GM23338 (cell line): ENCODE data around the gene AMFR. TPM values are rescaled to one million over a fixed set of nuclear protein-coding genes. Genes with fewer than 3 reads are reported as not detected.

Experiments used
- ATAC-seq: fragments of 200-7000 bp; cut with Tn5 transposase; 3 replicates; pipeline ENCODE4 v1.9.1; 2020
- DNase-seq: peaks from one replicate; pipeline ENCODE4 v3.0.0-alpha.2; 2015; ENCODE audit warnings: low spot score
- H2AFZ ChIP-seq: fragments of 200-600 bp; sonication (generic); 2 replicates; pipeline ENCODE4 v1.8.0; 2016; ENCODE audit warnings: antibody characterized with exemption, mild to moderate bottlenecking, moderate library complexity
- H3F3A ChIP-seq: fragments of 200-600 bp; sonication (generic); replicated peaks from 2 replicates; pipeline ENCODE4 v1.8.0; 2017; ENCODE audit warnings: antibody characterized with exemption, mixed run types, low read depth
- H3K27ac ChIP-seq: fragments of 200-600 bp; sonication (generic); 2 replicates; pipeline ENCODE4 v1.6.1; 2016; ENCODE audit warnings: low read depth
- H3K27me3 ChIP-seq: fragments of 200-600 bp; sonication (generic); 2 replicates; pipeline ENCODE4 v1.8.0; 2016; ENCODE audit warnings: mild to moderate bottlenecking, mixed run types, moderate library complexity; ENCODE audit not compliant: insufficient read depth
- H3K36me3 ChIP-seq: fragments of 200-600 bp; sonication (generic); 2 replicates; pipeline ENCODE4 v1.8.0; 2016; ENCODE audit warnings: mild to moderate bottlenecking; ENCODE audit not compliant: insufficient read depth
- H3K4me1 ChIP-seq: fragments of 200-600 bp; sonication (generic); 2 replicates; pipeline ENCODE4 v1.8.0; 2016; ENCODE audit warnings: mild to moderate bottlenecking, moderate library complexity; ENCODE audit not compliant: insufficient read depth
- H3K4me2 ChIP-seq: fragments of 200-600 bp; sonication (generic); 2 replicates; pipeline ENCODE4 v1.7.1; 2017; ENCODE audit warnings: mixed run types
- H3K4me3 ChIP-seq: fragments of 200-600 bp; sonication (generic); 2 replicates; pipeline ENCODE4 v1.6.1; 2016; ENCODE audit warnings: mixed run types
- H3K79me2 ChIP-seq: fragments of 200-600 bp; sonication (generic); replicated peaks from 2 replicates; pipeline ENCODE4 v1.8.0; 2017; ENCODE audit warnings: mild to moderate bottlenecking; ENCODE audit not compliant: insufficient read depth
- H3K9me2 ChIP-seq: fragments of 200-600 bp; sonication (generic); 2 replicates; pipeline ENCODE4 v1.8.0; 2017; ENCODE audit not compliant: insufficient read depth
- H4K20me1 ChIP-seq: fragments of 200-600 bp; sonication (generic); replicated peaks from 2 replicates; pipeline ENCODE4 v1.8.0; 2017; ENCODE audit warnings: mild to moderate bottlenecking; ENCODE audit not compliant: insufficient read depth
- H3K27ac Mint-ChIP-seq: 2 replicates; pipeline ENCODE4 v1.8.0; 2020; ENCODE audit warnings: inconsistent platforms, mild to moderate bottlenecking, moderate library complexity, mixed read lengths
- H3K27me3 Mint-ChIP-seq: 3 replicates; pipeline ENCODE4 v1.8.0; 2022; ENCODE audit warnings: low read depth, mild to moderate bottlenecking, moderate library complexity, mixed read lengths, inconsistent platforms; ENCODE audit not compliant: insufficient read depth, poor library complexity
- H3K36me3 Mint-ChIP-seq: 3 replicates; pipeline ENCODE4 v1.8.0; 2021; ENCODE audit warnings: low read depth, mild to moderate bottlenecking, inconsistent platforms, moderate library complexity, mixed read lengths
- H3K4me1 Mint-ChIP-seq: 3 replicates; pipeline ENCODE4 v1.8.0; 2020; ENCODE audit warnings: mild to moderate bottlenecking, inconsistent platforms, mixed read lengths
- H3K4me3 Mint-ChIP-seq: 3 replicates; pipeline ENCODE4 v1.8.0; 2021; ENCODE audit warnings: moderate library complexity, mild to moderate bottlenecking, inconsistent platforms, mixed read lengths
- H3K9me3 Mint-ChIP-seq: 3 replicates; pipeline ENCODE4 v1.8.0; 2020; ENCODE audit warnings: moderate library complexity, mild to moderate bottlenecking, inconsistent platforms, mixed read lengths
- CREB1 ChIP-seq: fragments of 250-450 bp; sonication (Bioruptor Pico); IDR thresholded peaks from 2 replicates; pipeline ENCODE4 v1.5.0; 2020; ENCODE audit warnings: low read depth, mild to moderate bottlenecking, moderate library complexity
- EZH2 ChIP-seq: fragments of 200-600 bp; sonication (generic); IDR thresholded peaks from one replicate; pipeline ENCODE4 v1.8.0; 2017; ENCODE audit warnings: antibody characterized with exemption, mild to moderate bottlenecking, low read depth; ENCODE audit not compliant: unreplicated experiment
- EZH2phosphoT487 ChIP-seq: fragments of 200-600 bp; sonication (generic); IDR thresholded peaks from one replicate; pipeline ENCODE4 v1.8.1; 2018; ENCODE audit warnings: antibody characterized with exemption; ENCODE audit not compliant: unreplicated experiment
- JUNB ChIP-seq: IDR thresholded peaks from one replicate; pipeline ENCODE4 v1.6.1; 2016; ENCODE audit warnings: antibody characterized with exemption; ENCODE audit not compliant: unreplicated experiment
- NANOG ChIP-seq: IDR thresholded peaks from 2 replicates; pipeline ENCODE4 v1.6.1; 2016; ENCODE audit warnings: antibody characterized with exemption, borderline replicate concordance
- POLR2AphosphoS5 ChIP-seq: IDR thresholded peaks from 2 replicates; pipeline ENCODE4 v1.6.1; 2016; ENCODE audit warnings: antibody characterized with exemption, low read depth
- STAT1 ChIP-seq: IDR thresholded peaks from one replicate; pipeline ENCODE4 v1.6.1; 2016; ENCODE audit warnings: antibody characterized with exemption; ENCODE audit not compliant: unreplicated experiment
- ZNF114 ChIP-seq: fragments of 250-450 bp; sonication (Bioruptor Pico); IDR thresholded peaks from 2 replicates; pipeline ENCODE4 v1.5.0; 2020; ENCODE audit warnings: mild to moderate bottlenecking, moderate library complexity
- ZNF331 ChIP-seq: fragments of 250-450 bp; sonication (Bioruptor Pico); IDR thresholded peaks from 2 replicates; pipeline ENCODE4 v1.5.0; 2020; ENCODE audit warnings: low read depth, mild to moderate bottlenecking, moderate library complexity
- polyA plus RNA-seq: library from polyadenylated mRNA; unstranded; fragments of >200 nt; fragmentation: Nextera tagmentation; extraction: Ambion mirVana; gene quantifications from 2 replicates; pipeline ENCODE4 v1.2.1, GENCODE V29; 2016
- total RNA-seq: library from RNA; depleted of rRNA; stranded (reverse); fragments of >200 nt; shearing (Covaris generic); gene quantifications from 2 replicates; pipeline ENCODE4 v1.2.3, GENCODE V29; 2014
- TF ChIP-seq, protein P1 (sequence below): IDR thresholded peaks from one replicate; pipeline ENCODE4 v1.6.1; 2018; ENCODE audit warnings: antibody characterized with exemption; ENCODE audit not compliant: unreplicated experiment
- TF ChIP-seq, protein P2 (sequence below): IDR thresholded peaks from 2 replicates; pipeline ENCODE4 v1.6.1; 2016; ENCODE audit warnings: antibody characterized with exemption
- TF ChIP-seq, protein P3 (sequence below), 2 experiments: fragments of 200-600 bp in 1 of 2; sonication (generic) in 1 of 2; conservative IDR thresholded peaks; 2 replicates each; pipeline versions ENCODE4 v1.5.1 to v1.6.1; 2016 to 2017; ENCODE audit warnings: antibody characterized with exemption in 2 of 2, low read depth in 2 of 2, mild to moderate bottlenecking in 2 of 2, moderate library complexity in 1 of 2
- TF ChIP-seq, protein P4 (sequence below): fragments of 250-450 bp; sonication (Bioruptor Pico); IDR thresholded peaks from 2 replicates; pipeline ENCODE4 v1.5.0; 2020; ENCODE audit warnings: mild to moderate bottlenecking, moderate library complexity

The AMFR gene
- total and polyA plus RNA-seq, 2 experiments from 2014 or later: 9.0 to 41.1 TPM

DNA sequence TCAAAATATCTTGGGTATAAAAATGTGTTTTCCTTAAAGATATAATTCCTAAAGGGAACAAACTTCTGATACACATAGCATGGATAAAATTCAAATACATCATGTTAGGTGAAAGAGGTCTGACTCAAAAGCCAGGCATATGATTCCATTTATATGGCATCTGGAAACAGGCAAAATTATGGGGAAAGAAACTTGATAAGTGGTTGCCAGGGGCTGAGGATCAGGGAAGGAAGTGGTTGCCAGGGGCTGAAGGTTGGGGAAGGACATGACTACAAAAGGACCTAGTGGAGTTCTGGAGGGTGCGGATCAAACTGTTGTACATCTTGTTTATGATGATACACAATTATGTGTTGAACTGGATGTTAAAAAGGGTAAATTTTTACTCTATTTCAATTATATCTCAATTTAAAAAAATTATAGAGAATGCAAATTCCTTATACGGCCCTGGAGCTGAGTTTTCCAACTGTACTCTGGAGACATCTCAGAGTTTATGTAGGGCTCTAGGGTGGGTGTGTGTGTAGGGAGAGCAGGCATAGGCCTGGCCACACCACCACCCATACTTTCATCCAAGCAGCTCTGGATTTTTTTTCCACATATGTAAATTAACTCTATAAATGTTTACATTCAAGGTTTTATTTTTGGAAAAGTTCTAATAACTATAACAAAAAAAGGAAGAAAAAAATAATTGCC lies 55.0 kb downstream of the AMFR start:
- Mint-ChIP-seq H3K9me3 (no peaks in the 10 kb centered on the region), H3K4me3 (no peak overlapping the region), H3K4me1 (peaks cover 4% of the 10 kb centered on the region; the same call in 1 of the 3 replicates), H3K27ac (no peak overlapping the region), H3K36me3 (peaks cover 7% of the 10 kb centered on the region; the same call in 2 of the 3 replicates), H3K27me3 (no peaks in the 10 kb centered on the region)
- Histone ChIP-seq H3K4me1 (no peaks in the 10 kb centered on the region), H3F3A (no peaks in the 10 kb centered on the region), H4K20me1 (no peaks in the 10 kb centered on the region; the same call in 1 of the 2 replicates), H3K79me2 (no peaks in the 10 kb centered on the region; the same call in 1 of the 2 replicates), H3K27me3 (no peaks in the 10 kb centered on the region), H3K9me2 (no peaks in the 10 kb centered on the region), H3K4me3 (no peak overlapping the region), H3K4me2 (no peak overlapping the region), H2AFZ (no peak overlapping the region), H3K27ac (no peak overlapping the region), H3K36me3 (no peaks in the 10 kb centered on the region)
- ATAC-seq (no peak), DNase-seq (no peak)
- TF ChIP-seq ZNF114 (CRISPR knock-in tag) (no peak), CREB1 (CRISPR knock-in tag) (no peak), EZH2phosphoT487 (no peak), EZH2 (no peak), STAT1 (no peak), NANOG (no peak), JUNB (no peak), ZNF331 (no peak), POLR2AphosphoS5 (no peak)
- TF ChIP-seq, protein P1, sequence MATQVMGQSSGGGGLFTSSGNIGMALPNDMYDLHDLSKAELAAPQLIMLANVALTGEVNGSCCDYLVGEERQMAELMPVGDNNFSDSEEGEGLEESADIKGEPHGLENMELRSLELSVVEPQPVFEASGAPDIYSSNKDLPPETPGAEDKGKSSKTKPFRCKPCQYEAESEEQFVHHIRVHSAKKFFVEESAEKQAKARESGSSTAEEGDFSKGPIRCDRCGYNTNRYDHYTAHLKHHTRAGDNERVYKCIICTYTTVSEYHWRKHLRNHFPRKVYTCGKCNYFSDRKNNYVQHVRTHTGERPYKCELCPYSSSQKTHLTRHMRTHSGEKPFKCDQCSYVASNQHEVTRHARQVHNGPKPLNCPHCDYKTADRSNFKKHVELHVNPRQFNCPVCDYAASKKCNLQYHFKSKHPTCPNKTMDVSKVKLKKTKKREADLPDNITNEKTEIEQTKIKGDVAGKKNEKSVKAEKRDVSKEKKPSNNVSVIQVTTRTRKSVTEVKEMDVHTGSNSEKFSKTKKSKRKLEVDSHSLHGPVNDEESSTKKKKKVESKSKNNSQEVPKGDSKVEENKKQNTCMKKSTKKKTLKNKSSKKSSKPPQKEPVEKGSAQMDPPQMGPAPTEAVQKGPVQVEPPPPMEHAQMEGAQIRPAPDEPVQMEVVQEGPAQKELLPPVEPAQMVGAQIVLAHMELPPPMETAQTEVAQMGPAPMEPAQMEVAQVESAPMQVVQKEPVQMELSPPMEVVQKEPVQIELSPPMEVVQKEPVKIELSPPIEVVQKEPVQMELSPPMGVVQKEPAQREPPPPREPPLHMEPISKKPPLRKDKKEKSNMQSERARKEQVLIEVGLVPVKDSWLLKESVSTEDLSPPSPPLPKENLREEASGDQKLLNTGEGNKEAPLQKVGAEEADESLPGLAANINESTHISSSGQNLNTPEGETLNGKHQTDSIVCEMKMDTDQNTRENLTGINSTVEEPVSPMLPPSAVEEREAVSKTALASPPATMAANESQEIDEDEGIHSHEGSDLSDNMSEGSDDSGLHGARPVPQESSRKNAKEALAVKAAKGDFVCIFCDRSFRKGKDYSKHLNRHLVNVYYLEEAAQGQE: no peak
- TF ChIP-seq, protein P2, sequence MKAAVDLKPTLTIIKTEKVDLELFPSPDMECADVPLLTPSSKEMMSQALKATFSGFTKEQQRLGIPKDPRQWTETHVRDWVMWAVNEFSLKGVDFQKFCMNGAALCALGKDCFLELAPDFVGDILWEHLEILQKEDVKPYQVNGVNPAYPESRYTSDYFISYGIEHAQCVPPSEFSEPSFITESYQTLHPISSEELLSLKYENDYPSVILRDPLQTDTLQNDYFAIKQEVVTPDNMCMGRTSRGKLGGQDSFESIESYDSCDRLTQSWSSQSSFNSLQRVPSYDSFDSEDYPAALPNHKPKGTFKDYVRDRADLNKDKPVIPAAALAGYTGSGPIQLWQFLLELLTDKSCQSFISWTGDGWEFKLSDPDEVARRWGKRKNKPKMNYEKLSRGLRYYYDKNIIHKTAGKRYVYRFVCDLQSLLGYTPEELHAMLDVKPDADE: no peak
- TF ChIP-seq, protein P3, sequence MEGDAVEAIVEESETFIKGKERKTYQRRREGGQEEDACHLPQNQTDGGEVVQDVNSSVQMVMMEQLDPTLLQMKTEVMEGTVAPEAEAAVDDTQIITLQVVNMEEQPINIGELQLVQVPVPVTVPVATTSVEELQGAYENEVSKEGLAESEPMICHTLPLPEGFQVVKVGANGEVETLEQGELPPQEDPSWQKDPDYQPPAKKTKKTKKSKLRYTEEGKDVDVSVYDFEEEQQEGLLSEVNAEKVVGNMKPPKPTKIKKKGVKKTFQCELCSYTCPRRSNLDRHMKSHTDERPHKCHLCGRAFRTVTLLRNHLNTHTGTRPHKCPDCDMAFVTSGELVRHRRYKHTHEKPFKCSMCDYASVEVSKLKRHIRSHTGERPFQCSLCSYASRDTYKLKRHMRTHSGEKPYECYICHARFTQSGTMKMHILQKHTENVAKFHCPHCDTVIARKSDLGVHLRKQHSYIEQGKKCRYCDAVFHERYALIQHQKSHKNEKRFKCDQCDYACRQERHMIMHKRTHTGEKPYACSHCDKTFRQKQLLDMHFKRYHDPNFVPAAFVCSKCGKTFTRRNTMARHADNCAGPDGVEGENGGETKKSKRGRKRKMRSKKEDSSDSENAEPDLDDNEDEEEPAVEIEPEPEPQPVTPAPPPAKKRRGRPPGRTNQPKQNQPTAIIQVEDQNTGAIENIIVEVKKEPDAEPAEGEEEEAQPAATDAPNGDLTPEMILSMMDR (conservative IDR thresholded peaks at IDR 0.05; ENCODE audit: low read depth in 2 of 2): no peak
- TF ChIP-seq, protein P4, sequence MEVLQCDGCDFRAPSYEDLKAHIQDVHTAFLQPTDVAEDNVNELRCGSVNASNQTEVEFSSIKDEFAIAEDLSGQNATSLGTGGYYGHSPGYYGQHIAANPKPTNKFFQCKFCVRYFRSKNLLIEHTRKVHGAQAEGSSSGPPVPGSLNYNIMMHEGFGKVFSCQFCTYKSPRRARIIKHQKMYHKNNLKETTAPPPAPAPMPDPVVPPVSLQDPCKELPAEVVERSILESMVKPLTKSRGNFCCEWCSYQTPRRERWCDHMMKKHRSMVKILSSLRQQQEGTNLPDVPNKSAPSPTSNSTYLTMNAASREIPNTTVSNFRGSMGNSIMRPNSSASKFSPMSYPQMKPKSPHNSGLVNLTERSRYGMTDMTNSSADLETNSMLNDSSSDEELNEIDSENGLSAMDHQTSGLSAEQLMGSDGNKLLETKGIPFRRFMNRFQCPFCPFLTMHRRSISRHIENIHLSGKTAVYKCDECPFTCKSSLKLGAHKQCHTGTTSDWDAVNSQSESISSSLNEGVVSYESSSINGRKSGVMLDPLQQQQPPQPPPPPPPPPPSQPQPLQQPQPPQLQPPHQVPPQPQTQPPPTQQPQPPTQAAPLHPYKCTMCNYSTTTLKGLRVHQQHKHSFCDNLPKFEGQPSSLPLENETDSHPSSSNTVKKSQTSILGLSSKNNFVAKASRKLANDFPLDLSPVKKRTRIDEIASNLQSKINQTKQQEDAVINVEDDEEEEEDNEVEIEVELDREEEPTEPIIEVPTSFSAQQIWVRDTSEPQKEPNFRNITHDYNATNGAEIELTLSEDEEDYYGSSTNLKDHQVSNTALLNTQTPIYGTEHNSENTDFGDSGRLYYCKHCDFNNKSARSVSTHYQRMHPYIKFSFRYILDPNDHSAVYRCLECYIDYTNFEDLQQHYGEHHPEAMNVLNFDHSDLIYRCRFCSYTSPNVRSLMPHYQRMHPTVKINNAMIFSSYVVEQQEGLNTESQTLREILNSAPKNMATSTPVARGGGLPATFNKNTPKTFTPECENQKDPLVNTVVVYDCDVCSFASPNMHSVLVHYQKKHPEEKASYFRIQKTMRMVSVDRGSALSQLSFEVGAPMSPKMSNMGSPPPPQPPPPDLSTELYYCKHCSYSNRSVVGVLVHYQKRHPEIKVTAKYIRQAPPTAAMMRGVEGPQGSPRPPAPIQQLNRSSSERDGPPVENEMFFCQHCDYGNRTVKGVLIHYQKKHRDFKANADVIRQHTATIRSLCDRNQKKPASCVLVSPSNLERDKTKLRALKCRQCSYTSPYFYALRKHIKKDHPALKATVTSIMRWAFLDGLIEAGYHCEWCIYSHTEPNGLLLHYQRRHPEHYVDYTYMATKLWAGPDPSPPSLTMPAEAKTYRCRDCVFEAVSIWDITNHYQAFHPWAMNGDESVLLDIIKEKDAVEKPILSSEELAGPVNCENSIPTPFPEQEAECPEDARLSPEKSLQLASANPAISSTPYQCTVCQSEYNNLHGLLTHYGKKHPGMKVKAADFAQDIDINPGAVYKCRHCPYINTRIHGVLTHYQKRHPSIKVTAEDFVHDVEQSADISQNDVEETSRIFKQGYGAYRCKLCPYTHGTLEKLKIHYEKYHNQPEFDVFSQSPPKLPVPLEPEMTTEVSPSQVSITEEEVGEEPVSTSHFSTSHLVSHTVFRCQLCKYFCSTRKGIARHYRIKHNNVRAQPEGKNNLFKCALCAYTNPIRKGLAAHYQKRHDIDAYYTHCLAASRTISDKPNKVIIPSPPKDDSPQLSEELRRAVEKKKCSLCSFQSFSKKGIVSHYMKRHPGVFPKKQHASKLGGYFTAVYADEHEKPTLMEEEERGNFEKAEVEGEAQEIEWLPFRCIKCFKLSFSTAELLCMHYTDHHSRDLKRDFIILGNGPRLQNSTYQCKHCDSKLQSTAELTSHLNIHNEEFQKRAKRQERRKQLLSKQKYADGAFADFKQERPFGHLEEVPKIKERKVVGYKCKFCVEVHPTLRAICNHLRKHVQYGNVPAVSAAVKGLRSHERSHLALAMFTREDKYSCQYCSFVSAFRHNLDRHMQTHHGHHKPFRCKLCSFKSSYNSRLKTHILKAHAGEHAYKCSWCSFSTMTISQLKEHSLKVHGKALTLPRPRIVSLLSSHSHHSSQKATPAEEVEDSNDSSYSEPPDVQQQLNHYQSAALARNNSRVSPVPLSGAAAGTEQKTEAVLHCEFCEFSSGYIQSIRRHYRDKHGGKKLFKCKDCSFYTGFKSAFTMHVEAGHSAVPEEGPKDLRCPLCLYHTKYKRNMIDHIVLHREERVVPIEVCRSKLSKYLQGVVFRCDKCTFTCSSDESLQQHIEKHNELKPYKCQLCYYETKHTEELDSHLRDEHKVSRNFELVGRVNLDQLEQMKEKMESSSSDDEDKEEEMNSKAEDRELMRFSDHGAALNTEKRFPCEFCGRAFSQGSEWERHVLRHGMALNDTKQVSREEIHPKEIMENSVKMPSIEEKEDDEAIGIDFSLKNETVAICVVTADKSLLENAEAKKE (CRISPR knock-in tag): no peak
